ENCODE measurements around the gene IFI16.
"Not testable (repeated sequence)": the region's sequence is repeated elsewhere in the genome, so short reads cannot be mapped to it uniquely, and the experiment has no call there.

The IFI16 gene

GRCh38 chr1:159100589-159100988 lies 90.9 kb downstream of the IFI16 start:
- Histone ChIP-seq H3K36me3 (ENCODE audit: insufficient read depth, low read length) (no peaks in the 10 kb centered on the region), H3K27me3 (ENCODE audit: insufficient read depth, low read length, poor library complexity, severe bottlenecking) (no peaks in the 10 kb centered on the region), H4K20me1 (ENCODE audit: insufficient read depth, low read length, poor library complexity, severe bottlenecking) (no peaks in the 10 kb centered on the region), H3K79me2 (ENCODE audit: insufficient read depth, low read length) (no peaks in the 10 kb centered on the region), H3K9me3 (ENCODE audit: insufficient read depth, low read depth, low read length) (no peaks in the 10 kb centered on the region), H3K4me3 (ENCODE audit: low read length, poor library complexity, severe bottlenecking) (no peak overlapping the region), H3K4me2 (ENCODE audit: low read depth, low read length, poor library complexity, severe bottlenecking) (no peak overlapping the region), H3K9ac (ENCODE audit: low read depth, low read length, poor library complexity, severe bottlenecking) (no peak overlapping the region), H3K9me2 (replicated peaks; ENCODE audit: low read depth, low read length) (no peaks in the 10 kb centered on the region), H3K4me1 (ENCODE audit: insufficient read depth, low read length, poor library complexity, severe bottlenecking) (no peaks in the 10 kb centered on the region), H2AFZ (ENCODE audit: low read length) (no peak overlapping the region), H3F3A (ENCODE audit: low read depth) (no peaks in the 10 kb centered on the region)
- TF ChIP-seq, protein P1, sequence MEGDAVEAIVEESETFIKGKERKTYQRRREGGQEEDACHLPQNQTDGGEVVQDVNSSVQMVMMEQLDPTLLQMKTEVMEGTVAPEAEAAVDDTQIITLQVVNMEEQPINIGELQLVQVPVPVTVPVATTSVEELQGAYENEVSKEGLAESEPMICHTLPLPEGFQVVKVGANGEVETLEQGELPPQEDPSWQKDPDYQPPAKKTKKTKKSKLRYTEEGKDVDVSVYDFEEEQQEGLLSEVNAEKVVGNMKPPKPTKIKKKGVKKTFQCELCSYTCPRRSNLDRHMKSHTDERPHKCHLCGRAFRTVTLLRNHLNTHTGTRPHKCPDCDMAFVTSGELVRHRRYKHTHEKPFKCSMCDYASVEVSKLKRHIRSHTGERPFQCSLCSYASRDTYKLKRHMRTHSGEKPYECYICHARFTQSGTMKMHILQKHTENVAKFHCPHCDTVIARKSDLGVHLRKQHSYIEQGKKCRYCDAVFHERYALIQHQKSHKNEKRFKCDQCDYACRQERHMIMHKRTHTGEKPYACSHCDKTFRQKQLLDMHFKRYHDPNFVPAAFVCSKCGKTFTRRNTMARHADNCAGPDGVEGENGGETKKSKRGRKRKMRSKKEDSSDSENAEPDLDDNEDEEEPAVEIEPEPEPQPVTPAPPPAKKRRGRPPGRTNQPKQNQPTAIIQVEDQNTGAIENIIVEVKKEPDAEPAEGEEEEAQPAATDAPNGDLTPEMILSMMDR (conservative IDR thresholded peaks at IDR 0.05; ENCODE audit: low read length), result no peak
- no peak for TF ChIP-seq EZH2phosphoT487 (IDR thresholded peaks at IDR 0.05; ENCODE audit: borderline replicate concordance)

GRCh38 chr1:159103021-159103420 lies 93.3 kb downstream of the IFI16 start:
- H3K27me3 ChIP-seq (ENCODE audit: insufficient read depth, low read length, poor library complexity, severe bottlenecking); H3K4me2 ChIP-seq (ENCODE audit: low read depth, low read length, poor library complexity, severe bottlenecking); H3K9ac ChIP-seq (ENCODE audit: low read depth, low read length, poor library complexity, severe bottlenecking); H3K4me3 ChIP-seq (ENCODE audit: low read length, poor library complexity, severe bottlenecking); H3K4me1 ChIP-seq (ENCODE audit: insufficient read depth, low read length, poor library complexity, severe bottlenecking); H3F3A ChIP-seq (ENCODE audit: low read depth); H3K36me3 ChIP-seq (ENCODE audit: insufficient read depth, low read length); H4K20me1 ChIP-seq (ENCODE audit: insufficient read depth, low read length, poor library complexity, severe bottlenecking); H3K79me2 ChIP-seq (ENCODE audit: insufficient read depth, low read length); H3K9me2 ChIP-seq (replicated peaks; ENCODE audit: low read depth, low read length); H3K9me3 ChIP-seq (ENCODE audit: insufficient read depth, low read depth, low read length); H2AFZ ChIP-seq (ENCODE audit: low read length): not testable (repeated sequence)

Measured in Loucy (cell line).